GM11168 (cell line): ENCODE data around the gene CFAP92.
"Not testable (repeated sequence)": the region's sequence is repeated elsewhere in the genome, so short reads cannot be mapped to it uniquely, and the experiment has no call there.

Source experiments
- in situ Hi-C: fragments of 300-500 bp; cut with MboI; formaldehyde crosslinking; loops from one replicate; pipeline ENCODE4 v1.12.0; 2022; ENCODE audit warnings: low sequenced_read_pairs; ENCODE audit not compliant: unreplicated experiment

Gene CFAP92

DNA sequence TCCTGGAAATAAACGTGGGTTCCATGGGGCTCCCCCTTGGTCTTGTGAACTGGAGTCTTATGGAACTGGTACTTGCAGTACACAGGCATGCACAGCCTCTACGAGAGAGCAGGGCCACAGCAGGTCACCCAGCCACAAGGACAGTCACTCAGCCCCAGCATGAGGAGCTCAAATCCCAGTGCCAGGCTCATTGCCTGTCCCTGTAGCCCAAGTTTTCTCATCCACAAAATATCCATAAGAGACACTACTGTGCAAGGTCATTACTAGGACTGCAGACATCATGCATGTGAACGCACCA is 48.0 kb downstream of the CFAP92 start:
- in situ Hi-C loops, result no loop called here

DNA sequence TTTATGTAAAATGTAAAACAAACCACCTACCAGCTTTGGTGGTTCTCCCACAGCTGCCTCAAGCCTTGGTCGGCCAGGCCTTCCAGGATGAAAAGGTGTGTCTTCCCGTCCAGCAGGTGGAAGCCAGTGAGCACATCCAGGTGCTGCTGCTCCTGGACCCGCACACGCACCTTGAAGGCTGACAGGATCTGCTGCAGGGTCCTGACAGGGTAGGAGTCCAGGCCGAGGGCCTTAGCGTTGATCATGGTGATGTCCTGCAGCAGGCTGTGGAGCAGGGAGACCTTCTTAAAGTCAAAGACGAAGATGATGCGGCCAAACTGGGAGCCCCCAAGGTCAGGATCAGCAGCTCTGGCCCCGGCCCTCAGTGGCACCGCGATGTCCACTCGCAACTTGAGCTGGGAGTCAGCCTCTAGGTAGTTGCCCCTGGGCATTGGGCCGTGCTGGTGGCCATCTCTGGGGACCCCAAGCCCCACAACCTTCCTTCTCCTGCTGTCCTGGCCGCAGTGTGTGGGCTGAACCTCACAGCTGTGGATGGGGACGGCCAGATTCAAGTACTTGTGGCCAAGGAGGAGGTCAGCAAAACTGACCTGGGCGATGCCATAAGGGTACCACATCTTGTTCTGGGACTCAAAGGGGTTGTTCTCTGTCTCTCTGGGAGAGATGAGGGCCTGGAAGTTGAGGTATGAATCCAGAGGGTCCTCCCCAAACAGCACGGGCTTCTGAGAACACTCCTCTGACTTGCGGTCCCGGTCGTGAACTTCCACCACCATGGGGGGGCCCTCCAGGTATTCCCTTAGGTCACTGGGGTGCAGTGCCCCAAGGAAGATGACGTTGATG is 48.6 kb downstream of the CFAP92 start:
- in situ Hi-C loops, result no loop called here

DNA sequence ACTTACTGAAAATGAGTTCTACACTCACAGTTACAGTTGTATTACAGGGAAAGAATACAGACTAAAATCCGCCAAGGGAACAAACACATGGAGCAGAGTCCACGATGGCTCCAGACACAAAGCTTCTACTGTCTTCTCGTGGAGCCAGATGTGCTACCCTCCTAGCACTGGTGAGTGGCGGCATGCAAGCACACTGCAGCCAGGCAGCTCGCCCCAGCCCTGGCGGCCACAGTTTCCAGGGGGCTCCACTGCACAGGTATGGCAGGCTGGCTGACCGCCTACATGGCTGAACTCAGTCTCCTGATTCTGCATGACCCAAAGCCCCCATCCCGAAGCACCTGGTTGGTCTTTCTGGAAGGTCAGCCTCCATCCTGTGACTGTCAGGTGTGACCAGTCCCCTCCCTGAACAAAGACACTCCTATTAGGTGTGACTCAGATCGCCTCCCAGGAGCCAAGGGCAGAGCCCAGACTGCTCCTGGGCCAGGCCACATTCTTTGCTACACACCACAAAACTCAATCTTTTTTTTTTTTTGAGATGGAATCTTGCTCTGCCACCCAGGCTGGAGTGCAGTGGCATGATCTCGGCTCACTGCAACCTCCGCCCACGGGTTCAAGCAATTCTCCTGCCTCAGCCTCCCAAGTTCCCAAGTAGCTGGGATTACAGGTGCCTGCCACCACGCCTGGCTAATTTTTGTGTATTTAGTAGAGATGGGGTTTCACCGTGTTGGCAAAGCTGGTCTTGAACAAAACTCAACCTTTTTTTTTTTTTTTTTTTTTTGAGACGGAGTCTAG is 51.5 kb downstream of the CFAP92 start:
- in situ Hi-C loops, result no loop called here

DNA sequence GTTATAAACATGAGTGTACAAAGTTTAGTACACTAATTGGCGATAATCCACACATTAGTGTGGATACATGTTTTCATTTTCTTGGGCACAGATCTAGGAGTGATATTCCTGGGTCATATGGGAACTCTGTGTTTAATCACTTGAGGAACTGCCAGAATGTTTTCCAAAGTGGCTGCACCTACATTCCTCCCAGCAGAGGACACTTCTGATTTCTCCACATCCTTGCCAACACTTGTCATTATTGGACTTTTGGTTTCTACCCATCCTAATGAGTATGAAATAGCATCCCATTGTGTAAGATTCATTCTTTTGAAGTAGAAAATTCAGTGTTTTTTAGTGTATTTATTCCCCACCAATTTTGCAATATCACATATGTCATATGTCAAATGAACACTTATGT is 53.6 kb downstream of the CFAP92 start:
- in situ Hi-C loops, result no loop called here

DNA sequence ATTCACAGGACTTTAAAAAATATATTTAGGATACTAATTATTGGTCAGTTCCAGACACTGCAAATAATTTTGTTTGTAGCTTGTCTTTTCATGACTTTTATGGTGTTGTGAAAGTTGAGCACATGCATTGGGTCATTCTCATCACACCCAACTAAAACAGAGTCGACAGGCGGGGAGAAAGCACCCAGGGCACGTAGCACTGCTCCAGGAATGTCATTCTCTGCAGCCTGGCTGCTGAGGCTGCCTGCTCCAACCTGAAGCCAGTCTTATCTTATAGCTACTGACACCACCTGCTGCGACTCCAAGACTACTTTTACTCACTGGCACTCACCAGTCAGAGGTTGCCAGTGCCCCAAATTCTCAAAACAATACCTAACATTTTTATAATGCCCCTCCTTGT is 57.5 kb downstream of the CFAP92 start:
- in situ Hi-C loops, result no loop called here

DNA sequence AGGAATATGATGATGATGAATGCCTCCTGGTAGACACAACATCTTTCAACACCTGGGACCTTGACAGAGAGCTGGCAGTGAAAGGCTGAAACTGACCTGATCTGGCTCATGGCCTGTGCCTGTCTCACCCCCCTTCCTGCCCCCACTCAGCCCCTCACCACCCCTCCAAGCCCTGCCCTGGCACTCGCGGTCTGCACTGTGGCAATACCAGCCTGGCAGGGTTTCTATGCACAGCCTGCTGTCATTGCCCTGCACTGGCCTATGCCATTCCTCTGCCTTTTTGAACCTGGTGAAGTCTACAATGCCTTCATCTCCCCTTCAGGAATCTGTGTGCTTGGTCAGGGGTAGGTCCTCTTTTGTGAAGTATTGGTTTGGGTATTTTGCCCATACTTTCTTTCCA is 58.0 kb downstream of the CFAP92 start:
- in situ Hi-C loops, result no loop called here

DNA sequence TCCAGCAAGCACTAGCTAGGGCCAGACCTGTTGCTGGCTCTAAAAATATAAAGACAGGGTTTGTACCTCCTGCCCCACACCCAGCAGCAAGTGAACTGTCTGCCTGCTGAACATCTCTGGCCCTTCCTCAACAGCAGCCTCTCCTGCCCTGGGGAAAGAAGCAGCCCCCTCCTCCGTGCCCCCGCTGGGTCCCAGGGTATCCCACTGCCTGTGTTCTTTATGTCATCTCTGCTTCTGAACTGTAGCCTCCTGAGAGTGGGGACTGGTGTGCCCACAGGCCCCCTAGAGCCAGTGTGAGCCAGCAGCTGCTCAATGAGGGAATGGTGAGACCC is 60.0 kb downstream of the CFAP92 start:
- in situ Hi-C loops, result no loop called here

DNA sequence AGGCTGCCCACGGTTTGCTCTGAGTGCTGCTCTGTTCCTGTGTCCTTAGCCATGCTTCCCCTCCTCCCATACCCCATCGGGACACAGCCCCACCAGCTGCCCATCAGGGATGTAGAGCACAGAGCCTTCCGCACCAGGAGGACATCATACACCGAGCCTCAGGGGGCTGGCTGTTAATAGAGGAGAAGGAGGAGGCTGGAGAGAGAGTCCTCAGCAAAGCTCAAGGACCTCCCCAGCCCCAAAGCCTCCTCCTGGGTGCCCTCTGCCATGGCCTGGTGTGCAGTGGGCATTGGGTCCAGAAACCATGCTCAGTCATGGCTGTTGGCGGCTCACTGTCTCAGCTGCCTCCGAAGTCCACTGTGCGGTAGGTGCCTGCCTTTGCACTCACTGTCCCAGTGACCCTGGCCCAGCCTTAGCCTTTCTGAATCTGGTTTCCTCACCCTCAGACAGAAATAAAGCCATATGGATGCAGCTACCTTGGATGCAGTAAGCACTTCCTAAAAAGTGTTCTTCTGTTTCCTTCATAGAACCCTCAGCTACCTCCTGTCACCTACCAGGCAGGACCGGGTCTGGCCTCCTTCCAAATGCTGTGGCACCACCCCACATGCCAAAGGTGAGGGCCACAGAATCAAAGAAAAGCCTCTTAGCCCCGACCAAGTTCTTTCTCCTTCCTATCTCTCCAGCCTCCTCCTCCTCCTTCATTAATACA is 60.5 kb downstream of the CFAP92 start:
- in situ Hi-C loops, result no loop called here

DNA sequence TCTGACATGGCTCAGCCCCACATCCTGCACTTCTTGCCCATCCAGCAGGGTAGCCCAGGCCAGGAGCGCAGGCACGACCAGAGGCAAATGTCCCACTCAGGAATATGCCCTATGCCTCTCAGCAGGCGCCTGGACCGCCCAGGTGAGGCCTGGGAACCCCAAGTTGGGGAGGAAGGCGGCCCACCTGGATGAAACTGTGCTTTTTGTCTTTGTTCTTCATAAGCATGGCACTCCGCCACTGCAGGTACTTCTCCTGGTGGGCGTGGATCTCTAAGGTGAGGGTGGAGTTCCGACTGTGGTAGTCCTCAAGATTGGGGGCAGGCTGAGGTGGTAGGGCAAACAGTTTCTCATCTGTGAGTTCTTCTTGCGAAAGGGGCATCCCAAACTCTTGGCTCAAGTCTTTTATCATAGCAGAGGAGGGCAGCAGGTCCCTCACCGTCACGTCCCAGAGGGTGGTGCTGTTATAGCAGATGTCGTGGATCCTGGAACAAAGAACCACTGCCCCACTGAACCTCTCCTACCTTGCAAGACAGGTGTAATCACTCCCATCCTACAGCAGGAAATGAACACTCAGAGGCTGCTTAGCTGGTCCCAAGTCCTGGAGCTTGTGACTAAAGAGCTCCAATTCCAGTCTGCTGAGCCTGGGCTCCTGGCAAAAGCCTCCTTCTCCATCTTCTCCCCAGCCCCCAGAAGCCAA is 61.2 kb downstream of the CFAP92 start:
- in situ Hi-C loops, result no loop called here

DNA sequence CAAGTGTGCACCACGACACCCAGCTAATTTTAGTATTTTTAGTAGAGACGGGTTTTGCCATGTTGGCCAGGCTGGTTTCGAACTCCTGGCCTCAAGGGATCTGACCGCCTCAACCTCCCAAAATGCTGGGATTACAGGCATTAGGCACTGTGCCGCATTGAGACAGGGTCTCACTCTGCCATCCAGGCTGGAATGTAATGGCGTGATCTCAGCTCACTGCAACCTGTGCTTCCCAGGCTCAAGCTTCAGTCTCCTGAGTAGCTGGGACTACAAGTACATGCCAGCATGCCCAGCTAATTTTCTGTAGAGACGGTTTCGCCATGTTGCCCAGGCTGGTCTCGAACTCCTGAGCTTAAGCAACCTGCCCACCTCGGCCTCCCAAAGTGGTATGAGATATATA is 62.8 kb downstream of the CFAP92 start:
- in situ Hi-C loops, result no loop called here

DNA sequence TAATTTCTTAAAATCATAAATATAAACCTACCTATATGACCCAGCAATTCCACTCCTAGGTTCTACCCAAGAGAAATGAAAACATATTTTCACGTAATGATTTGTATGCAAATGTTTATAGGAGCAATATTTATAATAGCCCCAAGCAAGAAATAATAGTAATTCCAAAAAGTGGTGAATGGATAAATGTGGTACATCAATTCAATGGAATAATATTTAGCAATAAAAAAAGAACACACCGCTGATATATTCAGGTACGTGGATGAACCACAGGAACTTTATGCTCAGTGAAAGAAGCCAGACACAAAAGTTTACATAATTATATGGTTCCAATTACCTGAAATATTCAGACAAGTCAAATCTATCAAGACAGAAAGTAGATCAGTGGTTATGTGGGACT is 64.5 kb downstream of the CFAP92 start:
- in situ Hi-C loops, result no loop called here

DNA sequence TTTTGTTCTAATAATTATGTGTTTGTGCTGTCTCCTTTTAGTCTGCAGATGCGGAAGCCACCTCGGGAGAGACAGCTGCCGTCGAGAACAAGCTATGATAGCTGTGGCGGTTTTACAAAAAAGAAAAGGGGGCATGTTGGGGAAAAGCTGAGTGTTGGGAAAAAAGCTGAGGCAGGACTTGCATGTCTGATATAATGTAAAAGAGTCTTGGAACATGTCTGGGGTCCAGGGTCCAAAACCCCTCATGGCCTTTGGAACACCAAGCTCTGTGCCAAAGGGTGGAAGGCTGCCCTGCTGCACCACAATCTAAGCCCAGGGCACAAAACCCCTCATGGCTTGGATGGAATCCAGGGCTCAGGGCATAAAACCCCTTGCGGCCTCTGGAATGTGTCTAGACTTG is 69.9 kb downstream of the CFAP92 start:
- in situ Hi-C loops, result not testable (repeated sequence)

DNA sequence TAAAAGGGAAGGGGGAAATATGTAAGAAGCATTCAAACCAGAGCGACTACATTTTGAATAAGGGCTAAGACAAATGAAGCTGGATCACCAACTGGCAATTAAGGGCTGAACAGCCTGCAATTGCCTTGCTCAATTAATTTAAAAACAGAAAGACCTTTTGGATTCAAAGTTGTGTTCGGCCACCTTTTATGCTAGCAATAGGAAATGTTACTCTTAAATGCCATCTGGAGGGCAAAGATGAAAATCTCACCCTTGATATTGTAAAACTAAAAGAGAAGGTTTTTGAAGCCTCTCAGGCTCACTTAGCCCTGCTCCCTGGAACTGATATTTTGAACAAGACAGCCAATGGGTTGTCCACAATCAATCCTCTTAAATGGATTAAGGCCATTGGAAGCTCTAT is 70.3 kb downstream of the CFAP92 start:
- in situ Hi-C loops, result no loop called here

DNA sequence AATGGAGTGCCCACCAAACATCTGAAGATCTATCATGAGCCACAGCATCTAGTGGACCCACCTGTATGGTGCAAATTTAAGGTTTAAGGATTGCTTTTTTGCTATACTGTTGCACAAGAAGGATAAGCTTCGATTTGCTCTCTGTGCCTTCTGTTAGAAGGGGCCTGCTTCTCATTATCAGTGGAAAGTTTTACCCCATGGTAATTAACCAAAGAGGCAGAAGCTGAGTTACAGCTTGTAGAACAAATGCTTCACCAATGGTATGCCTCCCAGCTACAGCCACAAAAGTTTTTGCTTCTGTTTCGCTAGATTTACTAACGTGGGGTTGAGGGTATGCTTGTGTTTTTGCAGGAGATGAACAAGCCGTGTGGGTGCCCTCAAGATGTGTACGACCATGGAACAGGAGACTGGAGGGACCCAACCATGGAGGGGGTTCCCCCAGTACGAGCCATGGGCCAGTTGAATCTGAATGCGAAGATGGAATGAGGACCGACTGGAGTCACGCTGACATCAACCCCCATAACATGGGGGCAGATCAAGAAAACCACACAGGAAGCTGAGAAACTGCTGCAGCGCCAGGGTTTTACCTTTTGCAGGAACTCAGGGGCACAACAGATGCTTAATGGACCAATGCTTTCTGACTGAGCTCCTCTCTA is 70.9 kb downstream of the CFAP92 start:
- in situ Hi-C loops, result no loop called here

DNA sequence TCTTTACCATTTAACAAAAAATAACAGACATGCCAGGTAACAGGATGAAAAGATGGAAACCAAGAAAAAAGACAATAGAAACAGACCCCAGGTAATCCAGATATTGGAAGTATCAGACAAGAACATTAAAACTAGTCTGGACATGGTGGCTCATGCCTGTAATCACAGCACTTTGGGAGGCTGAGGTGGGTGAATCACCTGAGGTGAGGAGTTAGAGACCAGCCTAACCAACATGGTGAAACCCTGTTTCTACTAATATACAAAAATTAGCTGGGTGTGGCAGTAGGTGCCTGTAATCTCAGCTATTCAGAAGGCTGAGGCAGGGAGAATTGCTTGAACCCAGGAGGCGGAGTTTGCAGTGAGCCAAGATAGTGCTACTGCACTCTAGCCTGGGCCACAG is 73.9 kb downstream of the CFAP92 start:
- in situ Hi-C loops, result no loop called here

DNA sequence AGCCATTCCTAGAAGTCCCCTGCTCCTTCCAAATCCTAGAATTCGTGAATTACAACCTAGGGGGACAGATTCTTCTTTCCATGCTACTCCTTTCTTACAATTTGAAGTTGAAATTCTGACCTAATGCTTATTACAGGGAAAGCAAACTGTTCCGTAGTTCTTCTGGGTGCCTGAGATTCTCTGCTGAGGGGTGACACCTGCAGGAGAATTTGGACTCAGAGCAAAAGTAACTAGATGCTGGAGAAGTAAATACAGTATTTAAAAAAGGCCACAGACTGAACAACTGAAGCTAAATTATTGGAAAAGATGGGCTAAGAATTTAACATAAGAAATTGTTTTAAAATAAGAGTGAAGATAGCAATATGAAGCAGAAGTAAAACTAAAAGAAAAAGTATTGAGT is 76.6 kb downstream of the CFAP92 start:
- in situ Hi-C loops, result no loop called here

DNA sequence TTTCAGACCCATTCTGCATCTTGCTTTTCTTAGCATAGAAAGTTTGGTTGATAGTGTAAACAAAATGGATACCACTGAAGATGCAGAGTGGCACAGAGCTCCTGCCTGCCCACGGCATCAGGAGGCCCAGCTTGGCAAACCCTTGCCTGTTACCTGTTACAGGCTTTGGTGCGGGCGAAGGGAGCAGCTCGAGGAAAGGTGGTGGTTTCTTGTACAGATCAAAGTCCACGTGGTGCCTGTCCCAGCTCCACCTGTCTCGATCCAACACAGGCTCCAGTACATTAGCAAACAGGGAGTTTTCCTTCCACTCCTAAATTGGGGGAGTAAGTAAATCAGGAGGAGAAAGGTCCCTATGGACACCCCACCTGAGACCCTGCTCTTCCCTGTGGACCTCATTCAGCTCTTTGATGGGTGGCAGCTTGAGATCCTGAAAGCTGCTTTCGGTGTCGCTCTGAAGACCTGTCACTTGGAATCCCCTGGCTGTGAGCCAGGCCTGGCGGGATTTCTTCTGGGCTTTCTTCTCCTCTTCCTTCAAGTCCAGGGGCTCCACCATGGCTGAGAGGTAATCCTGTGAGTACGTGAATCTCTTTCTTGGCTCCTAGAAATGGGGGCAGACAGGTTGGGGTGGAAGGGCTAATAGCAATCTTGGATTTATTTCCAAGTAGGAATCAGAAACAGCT is 78.8 kb downstream of the CFAP92 start:
- in situ Hi-C loops, result no loop called here

DNA sequence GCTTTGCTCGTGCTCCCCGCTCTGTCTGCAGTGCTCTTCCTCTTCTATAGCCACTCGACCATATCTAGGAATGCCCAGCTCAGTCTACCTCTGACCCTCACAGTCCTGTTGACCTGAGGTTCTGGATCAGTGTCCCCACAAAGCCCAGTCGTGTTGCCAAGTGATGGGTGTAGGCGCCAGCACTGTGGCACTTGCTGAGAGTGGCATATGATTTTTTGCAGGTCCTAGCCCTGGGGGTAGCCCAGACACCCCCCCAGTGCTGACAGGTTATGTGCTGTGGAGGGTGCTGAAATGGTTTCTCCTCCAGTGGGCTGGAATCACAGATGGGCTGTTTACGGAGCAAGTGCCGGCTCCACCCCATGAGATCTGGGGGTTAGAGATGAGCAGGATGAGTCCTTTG is 82.0 kb downstream of the CFAP92 start:
- in situ Hi-C loops, result no loop called here

DNA sequence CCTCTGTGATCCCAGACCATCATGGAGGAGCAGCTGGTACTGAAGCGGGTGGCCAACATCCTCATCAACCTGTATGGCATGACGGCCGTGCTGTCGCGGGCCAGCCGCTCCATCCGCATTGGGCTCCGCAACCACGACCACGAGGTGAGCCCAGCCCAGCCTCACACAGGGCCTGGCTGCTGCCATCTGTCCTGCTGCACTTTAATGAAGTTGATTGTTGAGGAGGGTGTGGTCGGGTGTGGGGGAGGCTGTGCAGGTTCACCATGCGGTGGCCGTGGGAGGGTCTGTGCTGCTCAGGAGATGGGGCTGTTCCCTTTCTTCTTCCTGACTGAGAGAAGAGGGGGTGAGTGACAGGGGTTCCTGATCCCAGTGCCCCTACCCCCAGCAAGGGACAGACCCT is 83.9 kb downstream of the CFAP92 start:
- in situ Hi-C loops, result no loop called here

DNA sequence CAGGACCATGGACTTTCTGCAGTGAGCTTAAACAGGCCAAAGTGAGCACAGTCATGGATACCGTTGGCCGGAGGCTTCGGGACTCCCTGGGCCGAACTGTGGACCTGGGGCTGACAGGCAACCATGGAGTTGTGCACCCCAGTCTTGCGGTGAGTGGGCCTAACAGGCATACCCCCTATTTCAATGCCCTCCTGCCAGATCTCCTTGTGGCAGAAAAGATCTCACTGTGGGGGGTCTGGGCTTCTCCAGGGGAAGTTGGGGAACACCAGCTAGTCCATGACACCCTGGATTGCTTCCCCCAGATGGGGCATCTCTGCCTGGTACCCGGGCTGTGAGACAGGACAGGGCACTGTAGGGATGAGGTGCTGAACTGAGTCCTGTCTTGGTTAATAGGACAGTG is 84.9 kb downstream of the CFAP92 start:
- in situ Hi-C loops, result no loop called here
